NCI-H345 treated with DMSO at 0.1 percent for 48 hours (cell line): ENCODE measurements around the gene KRT13.

Experiments used
- DNase-seq: peaks from one replicate; lab custom pipeline; 2025; ENCODE audit not compliant: unreplicated experiment; lab: John Stamatoyannopoulos, UW

The KRT13 gene

DNA sequence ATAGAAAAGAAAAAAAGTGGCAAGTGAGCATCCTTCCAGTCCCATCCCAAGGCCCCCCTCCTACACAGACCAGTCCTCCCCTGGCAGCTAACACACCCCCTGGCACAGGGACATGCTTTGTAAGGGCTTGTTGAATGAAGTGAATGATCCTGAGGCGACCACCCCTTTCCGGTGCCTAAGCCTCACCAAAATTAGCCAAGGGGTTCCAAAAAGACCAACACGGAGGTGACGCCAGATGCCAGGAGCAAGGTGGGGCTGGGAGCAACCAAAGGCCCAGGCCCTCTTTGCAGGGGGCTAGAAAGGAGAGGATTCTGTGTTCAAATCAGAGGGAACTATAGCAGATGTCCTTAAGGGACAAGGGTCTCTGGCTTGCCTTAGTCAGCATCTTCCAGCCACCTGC, 30.0 kb downstream of the KRT13 start:
- no peak for DNase-seq

GRCh38 chr17:41474863-41475262, 30.5 kb downstream of the KRT13 start:
- no peak for DNase-seq

DNA sequence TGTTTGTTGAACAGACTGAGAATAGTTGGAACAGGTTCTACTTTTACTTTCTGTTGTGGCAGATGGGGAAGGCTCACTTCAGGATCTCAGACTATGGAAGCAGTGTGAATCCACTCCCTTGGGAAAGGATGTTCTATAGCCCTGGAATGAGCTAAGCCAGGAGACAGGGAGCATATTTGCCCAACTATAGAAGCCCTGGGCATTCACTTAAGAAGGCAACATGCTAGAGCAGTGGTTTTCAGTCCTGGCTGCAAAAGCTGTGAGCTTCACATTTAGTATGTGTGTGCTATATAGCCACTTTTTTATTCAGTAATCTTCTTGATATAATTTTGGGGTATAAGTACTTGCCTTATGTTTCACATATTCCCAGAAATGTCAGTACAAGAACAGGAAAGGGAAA, 37.1 kb downstream of the KRT13 start:
- DNase-seq: no peak

- no peak for DNase-seq
Measured at GRCh38 chr17:41467561-41467960, 37.9 kb downstream of the KRT13 start.

DNA sequence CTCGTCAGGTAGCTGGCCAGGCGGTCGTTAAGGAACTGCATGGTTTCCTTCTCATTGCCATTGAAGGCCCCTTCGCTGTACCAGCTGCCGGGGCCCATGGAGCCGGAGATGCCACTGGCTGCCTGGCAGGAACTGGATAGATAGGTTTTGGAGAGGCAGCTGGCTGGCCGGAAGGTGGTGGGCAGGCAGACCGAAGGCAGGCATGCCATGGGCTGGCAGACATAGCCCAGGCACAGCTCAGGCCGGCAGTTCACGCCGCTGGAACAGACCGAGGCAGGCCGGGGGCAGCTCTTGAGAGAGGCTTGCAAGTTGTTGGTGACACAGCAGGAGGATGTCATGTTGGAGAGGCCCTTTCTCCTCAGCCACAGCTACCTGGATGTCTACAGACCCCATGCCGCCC, 38.4 kb downstream of the KRT13 start, which contains the start of gene KRT32:
Gene KRT32, minus strand, starts transcription at position 399 of the 400 bp plus-strand sequence. Its CDS starts 61 bp downstream, at position 338.
- DNase-seq: no peak

GRCh38 chr17:41464682-41465081, 40.7 kb downstream of the KRT13 start:
- no peak for DNase-seq

GRCh38 chr17:41464173-41464572, 41.2 kb downstream of the KRT13 start:
- no peak for DNase-seq

- no peak for DNase-seq
Measured at GRCh38 chr17:41463746-41464145, 41.7 kb downstream of the KRT13 start.

- DNase-seq: no peak
Measured at GRCh38 chr17:41462705-41463104, 42.7 kb downstream of the KRT13 start.

DNA sequence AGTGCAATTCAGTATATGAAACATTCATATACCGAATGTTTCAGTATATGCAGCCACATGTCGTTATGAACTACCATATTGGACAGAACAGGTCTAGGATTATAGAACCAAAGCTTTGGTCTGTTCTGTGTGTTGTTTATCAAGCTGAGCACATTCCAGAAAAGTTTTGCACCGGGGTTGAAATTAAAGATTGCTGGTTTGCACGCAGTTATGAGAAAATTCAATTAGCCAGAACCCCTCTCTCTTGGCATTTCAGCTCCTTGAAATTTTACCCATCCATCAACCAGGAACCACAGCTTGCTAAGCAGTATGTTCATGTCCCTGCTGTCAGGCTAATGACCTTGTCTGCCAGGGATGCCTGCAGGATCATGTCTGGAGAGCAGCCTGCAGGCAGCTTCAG, 47.7 kb downstream of the KRT13 start:
- no peak for DNase-seq

DNA sequence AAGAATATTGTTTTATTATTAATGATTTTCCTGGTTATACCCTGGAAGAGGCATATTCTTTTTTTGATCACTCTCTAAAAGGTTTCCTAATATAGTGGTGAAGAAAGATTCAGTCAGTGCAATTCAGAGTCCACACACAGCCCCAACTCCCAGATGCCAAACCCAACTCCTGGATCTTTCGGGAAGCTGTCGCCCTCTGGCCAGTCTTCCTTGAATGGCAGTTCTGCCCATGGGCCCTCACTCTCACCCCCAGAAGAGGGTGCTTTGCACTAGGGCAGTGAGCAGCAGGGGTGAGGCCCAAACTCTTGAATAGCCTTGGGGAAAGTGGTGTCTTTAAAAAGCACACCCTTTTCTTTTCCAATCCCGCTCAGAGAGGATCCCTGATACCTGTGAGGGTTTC, 49.2 kb downstream of the KRT13 start:
- no peak for DNase-seq

DNA sequence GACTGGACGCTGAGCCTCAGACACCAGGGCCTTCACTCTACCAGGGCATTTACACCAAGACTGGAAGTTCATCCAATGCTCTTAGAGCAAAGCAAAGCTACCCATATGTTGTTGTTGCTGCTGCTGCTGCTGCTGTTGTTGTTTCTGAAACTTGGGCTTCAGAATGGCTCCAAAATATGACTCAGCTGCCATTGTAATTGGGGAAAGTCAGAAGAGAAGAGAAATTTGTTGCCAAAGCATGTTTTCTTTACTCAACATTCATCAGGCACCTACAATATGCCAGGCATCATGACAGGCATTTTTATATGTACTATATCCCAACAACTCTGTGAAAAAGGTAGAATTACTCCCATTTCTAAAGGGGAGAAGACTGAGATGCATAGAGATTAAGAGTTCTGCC, 50.2 kb downstream of the KRT13 start:
- no peak for DNase-seq

DNA sequence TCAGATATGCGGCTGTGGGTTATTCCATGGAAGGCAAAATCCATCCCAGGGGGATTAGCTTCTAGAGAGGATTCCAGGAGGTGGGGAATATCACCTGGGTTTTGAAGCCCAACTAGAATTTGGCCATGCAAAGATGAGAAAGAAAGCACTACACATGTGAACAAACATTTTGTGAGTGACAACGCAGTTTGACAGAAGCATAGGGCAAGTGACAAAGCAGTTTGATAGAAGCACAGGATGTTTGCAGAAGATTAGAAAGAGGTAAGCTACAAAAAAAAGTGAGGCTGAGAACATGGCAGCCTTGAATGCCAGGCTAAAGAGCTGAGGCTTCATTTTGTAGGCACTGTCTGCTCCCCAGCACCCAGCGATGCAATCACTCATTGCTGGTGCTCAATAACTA, 52.3 kb downstream of the KRT13 start:
- no peak for DNase-seq

GRCh38 chr17:41452281-41452680, 53.1 kb downstream of the KRT13 start:
- no peak for DNase-seq

GRCh38 chr17:41451154-41451728, 54.2 kb downstream of the KRT13 start:
- DNase-seq: no peak
